Measurements from ENCODE around the gene NOP53. TPM values are rescaled to one million over a fixed set of nuclear protein-coding genes. Genes with fewer than 3 reads are reported as not detected.

The NOP53 gene
- total and polyA plus RNA-seq, 9 of the 15 experiments (the other 6 are each of a cell fraction or from before 2014, with no cell fraction given), result 6.5 to 274 (median 145) TPM

DNA sequence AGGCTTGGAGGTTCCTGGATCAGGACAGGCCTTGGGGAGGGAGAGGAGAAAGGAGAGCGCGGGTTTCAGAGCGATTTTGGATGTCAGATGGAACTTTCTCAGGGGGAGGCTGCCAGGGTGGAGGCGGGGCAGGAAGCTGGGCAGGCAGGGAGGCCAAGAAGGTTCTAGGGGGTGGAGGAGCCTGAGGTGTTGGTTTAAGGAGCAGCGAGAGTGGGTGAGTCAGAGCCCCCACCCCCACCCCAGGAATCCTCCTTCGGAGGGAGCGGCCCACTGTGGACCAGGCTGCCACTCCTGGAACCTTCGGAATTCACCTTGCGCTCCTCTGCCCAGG, 15.9 kb upstream of the NOP53 start (continued):
- TF ChIP-seq, protein P1, sequence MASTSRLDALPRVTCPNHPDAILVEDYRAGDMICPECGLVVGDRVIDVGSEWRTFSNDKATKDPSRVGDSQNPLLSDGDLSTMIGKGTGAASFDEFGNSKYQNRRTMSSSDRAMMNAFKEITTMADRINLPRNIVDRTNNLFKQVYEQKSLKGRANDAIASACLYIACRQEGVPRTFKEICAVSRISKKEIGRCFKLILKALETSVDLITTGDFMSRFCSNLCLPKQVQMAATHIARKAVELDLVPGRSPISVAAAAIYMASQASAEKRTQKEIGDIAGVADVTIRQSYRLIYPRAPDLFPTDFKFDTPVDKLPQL (IDR thresholded peaks at IDR 0.05; ENCODE audit: extremely low read depth, insufficient read length), result no peak
- TF ChIP-seq CCNT2 (IDR thresholded peaks at IDR 0.05; ENCODE audit: borderline replicate concordance, extremely low read depth, insufficient read length, low read depth, low read length), result no peak
- TF ChIP-seq E2F3 (CRISPR knock-in tag; IDR thresholded peaks at IDR 0.05), result no peak
- peak; percentile 35; the same call in 1 of the 2 replicates for TF ChIP-seq TEAD2 (tag; IDR thresholded peaks at IDR 0.05)
- TF ChIP-seq, protein P2, sequence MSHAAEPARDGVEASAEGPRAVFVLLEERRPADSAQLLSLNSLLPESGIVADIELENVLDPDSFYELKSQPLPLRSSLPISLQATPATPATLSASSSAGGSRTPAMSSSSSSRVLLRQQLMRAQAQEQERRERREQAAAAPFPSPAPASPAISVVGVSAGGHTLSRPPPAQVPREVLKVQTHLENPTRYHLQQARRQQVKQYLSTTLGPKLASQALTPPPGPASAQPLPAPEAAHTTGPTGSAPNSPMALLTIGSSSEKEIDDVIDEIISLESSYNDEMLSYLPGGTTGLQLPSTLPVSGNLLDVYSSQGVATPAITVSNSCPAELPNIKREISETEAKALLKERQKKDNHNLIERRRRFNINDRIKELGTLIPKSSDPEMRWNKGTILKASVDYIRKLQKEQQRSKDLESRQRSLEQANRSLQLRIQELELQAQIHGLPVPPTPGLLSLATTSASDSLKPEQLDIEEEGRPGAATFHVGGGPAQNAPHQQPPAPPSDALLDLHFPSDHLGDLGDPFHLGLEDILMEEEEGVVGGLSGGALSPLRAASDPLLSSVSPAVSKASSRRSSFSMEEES (CRISPR knock-in tag; IDR thresholded peaks at IDR 0.05), result no peak
- TF ChIP-seq HMG20A (CRISPR knock-in tag; conservative IDR thresholded peaks at IDR 0.05), result no peak
- no peak for TF ChIP-seq SMC3 (conservative IDR thresholded peaks at IDR 0.05; ENCODE audit: insufficient read depth, low read depth, low read length)
- TF ChIP-seq ZNF589 (CRISPR knock-in tag; IDR thresholded peaks at IDR 0.05; ENCODE audit: low read depth), result no peak
- no peak for TF ChIP-seq U2AF1 (optimal IDR thresholded peaks at IDR 0.05; ENCODE audit: low read depth, low read length)
- TF ChIP-seq, protein P3, sequence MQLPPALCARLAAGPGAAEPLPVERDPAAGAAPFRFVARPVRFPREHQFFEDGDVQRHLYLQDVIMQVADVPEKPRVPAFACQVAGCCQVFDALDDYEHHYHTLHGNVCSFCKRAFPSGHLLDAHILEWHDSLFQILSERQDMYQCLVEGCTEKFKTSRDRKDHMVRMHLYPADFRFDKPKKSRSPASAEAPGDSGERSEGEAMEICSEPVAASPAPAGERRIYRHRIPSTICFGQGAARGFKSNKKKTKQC (CRISPR knock-in tag; IDR thresholded peaks at IDR 0.05), result no peak
- TF ChIP-seq, protein P4, sequence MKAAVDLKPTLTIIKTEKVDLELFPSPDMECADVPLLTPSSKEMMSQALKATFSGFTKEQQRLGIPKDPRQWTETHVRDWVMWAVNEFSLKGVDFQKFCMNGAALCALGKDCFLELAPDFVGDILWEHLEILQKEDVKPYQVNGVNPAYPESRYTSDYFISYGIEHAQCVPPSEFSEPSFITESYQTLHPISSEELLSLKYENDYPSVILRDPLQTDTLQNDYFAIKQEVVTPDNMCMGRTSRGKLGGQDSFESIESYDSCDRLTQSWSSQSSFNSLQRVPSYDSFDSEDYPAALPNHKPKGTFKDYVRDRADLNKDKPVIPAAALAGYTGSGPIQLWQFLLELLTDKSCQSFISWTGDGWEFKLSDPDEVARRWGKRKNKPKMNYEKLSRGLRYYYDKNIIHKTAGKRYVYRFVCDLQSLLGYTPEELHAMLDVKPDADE (conservative IDR thresholded peaks at IDR 0.05; ENCODE audit: control insufficient read depth, low read depth, low read length), result no peak
- TF ChIP-seq MTF1 (CRISPR knock-in tag; IDR thresholded peaks at IDR 0.05; ENCODE audit: borderline replicate concordance), result no peak
- no peak for TF ChIP-seq YY1 (IDR thresholded peaks at IDR 0.05; ENCODE audit: borderline replicate concordance in 1 of 3, control insufficient read depth in 1 of 3, extremely low read depth in 1 of 3, insufficient read depth in 3 of 3, insufficient read length in 1 of 3, insufficient replicate concordance in 2 of 3, low read depth in 1 of 3, low read length in 2 of 3)
- TF ChIP-seq RBFOX2 (IDR thresholded peaks at IDR 0.05; ENCODE audit: low read depth, low read length), result peak; percentile 0; the same call in 1 of the 2 replicates
- no peak for TF ChIP-seq NFIC (IDR thresholded peaks at IDR 0.05)
- no peak for TF ChIP-seq ZNF143 (CRISPR knock-in tag; IDR thresholded peaks at IDR 0.05)
- TF ChIP-seq, protein P5, sequence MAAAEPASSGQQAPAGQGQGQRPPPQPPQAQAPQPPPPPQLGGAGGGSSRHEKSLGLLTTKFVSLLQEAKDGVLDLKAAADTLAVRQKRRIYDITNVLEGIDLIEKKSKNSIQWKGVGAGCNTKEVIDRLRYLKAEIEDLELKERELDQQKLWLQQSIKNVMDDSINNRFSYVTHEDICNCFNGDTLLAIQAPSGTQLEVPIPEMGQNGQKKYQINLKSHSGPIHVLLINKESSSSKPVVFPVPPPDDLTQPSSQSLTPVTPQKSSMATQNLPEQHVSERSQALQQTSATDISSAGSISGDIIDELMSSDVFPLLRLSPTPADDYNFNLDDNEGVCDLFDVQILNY (CRISPR knock-in tag; IDR thresholded peaks at IDR 0.05), result no peak
- no peak for TF ChIP-seq SMAD3 (CRISPR knock-in tag; conservative IDR thresholded peaks at IDR 0.05)
- TF ChIP-seq, protein P6, sequence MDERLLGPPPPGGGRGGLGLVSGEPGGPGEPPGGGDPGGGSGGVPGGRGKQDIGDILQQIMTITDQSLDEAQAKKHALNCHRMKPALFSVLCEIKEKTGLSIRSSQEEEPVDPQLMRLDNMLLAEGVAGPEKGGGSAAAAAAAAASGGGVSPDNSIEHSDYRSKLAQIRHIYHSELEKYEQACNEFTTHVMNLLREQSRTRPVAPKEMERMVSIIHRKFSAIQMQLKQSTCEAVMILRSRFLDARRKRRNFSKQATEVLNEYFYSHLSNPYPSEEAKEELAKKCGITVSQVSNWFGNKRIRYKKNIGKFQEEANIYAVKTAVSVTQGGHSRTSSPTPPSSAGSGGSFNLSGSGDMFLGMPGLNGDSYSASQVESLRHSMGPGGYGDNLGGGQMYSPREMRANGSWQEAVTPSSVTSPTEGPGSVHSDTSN (CRISPR knock-in tag; IDR thresholded peaks at IDR 0.05; ENCODE audit: low read depth), result no peak
- TF ChIP-seq, protein P6 (tag; conservative IDR thresholded peaks at IDR 0.05; ENCODE audit: low read depth), result no peak
